ENCODE results near the gene DCK.

GRCh38 chr4:71025654-71026053 is 32.2 kb downstream of the DCK start:
- no peak for TF ChIP-seq CTCF (IDR thresholded peaks at IDR 0.05)
- no peak for TF ChIP-seq POLR2A (IDR thresholded peaks at IDR 0.05)

Data from body of pancreas (tissue), 4 donors.